PC-3 (cell line): ENCODE results near the gene LRWD1.
"Not testable (repeated sequence)": the region's sequence is repeated elsewhere in the genome, so short reads cannot be mapped to it uniquely, and the experiment has no call there.

Experiments used
- CTCF ChIP-seq: fragments of 300-600 bp; sonication (generic); conservative IDR thresholded peaks from 2 replicates; pipeline ENCODE4 v1.5.1; 2017; ENCODE audit warnings: antibody characterized with exemption, low read depth, mild to moderate bottlenecking, low read length
- EZH2 ChIP-seq: fragments of 300-600 bp; sonication (generic); IDR thresholded peaks from one replicate; pipeline ENCODE4 v1.6.1; 2017; ENCODE audit warnings: antibody characterized with exemption, mild to moderate bottlenecking, low read length; ENCODE audit not compliant: unreplicated experiment
- EZH2phosphoT487 ChIP-seq: fragments of 300-600 bp; sonication (generic); IDR thresholded peaks from 2 replicates; pipeline ENCODE4 v1.6.1; 2018; ENCODE audit warnings: mild to moderate bottlenecking, antibody characterized with exemption, low read length, borderline replicate concordance

DNA sequence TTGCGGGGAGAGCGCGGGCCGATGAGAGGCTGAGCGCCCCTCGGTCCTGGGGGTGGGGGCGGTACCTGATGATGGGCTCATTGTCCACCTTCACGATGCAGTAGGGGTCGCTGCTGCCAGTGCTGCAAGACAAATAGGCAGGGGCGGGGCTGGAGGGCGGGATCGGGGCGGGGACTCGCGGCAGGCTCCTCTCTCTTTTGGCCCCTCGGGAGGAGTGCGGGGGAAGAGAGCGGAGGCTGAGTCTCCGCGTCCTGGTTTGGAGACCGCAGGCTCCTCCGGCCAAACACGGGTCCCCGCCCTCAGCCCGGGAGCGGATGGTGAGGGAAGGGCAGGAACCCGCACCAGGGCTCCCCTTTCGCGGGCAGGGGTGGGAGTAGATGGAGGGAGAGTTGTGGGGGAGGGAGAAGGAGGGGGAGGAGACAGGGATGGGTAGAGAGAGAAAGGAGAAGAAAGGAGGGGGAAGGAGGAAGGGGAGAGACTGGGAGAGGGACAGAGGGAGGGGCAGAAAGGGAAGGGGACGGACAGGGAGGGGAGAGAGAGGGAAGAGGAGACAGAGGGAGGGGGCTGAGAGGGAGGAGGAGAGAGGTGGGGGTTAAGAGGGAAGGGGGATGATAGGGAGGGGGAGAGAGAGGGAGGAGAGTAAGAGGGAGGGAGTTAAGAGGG is 47.2 kb downstream of the LRWD1 start:
- not testable (repeated sequence) for TF ChIP-seq CTCF, EZH2, EZH2phosphoT487
